Stomach (tissue), 4 donors: ENCODE results near the gene PLEKHS1.

Source experiments
- CTCF ChIP-seq, 7 experiments: fragments of 450-650 bp in 4 of 7; fragments of 200-600 bp in 3 of 7; sonication (generic) in 3 of 7; IDR thresholded peaks; one replicate each; pipeline ENCODE4 v1.5.1; 2016 to 2019; ENCODE audit warnings: antibody characterized with exemption in 7 of 7, control low read depth in 2 of 7, mild to moderate bottlenecking in 1 of 7
- EP300 ChIP-seq: sonication (generic); formaldehyde crosslinking; IDR thresholded peaks from one replicate; pipeline ENCODE4 v1.6.1; 2017; ENCODE audit warnings: antibody characterized with exemption
- POLR2A ChIP-seq, 4 donors: fragments of 450-650 bp; IDR thresholded peaks; one replicate each; pipeline ENCODE4 v1.6.1; 2016; ENCODE audit warnings: antibody characterized with exemption in 4 of 4, control low read depth in 2 of 4, mild to moderate bottlenecking in 1 of 4, moderate library complexity in 1 of 4
- POLR2AphosphoS5 ChIP-seq, 3 donors: sonication (generic); formaldehyde crosslinking; IDR thresholded peaks; one replicate each; pipeline ENCODE4 v1.6.1; 2016; ENCODE audit warnings: antibody characterized with exemption in 3 of 3

GRCh38 chr10:113764582-113764981 is 13.1 kb downstream of the PLEKHS1 start:
- TF ChIP-seq POLR2A (IDR thresholded peaks at IDR 0.05), result no peak
- TF ChIP-seq CTCF (IDR thresholded peaks at IDR 0.05), result no peak
- no peak for TF ChIP-seq EP300
- TF ChIP-seq POLR2AphosphoS5 (IDR thresholded peaks at IDR 0.05), result no peak
